Measurements from ENCODE around the gene FAM219B.
"Not testable (repeated sequence)": the region's sequence is repeated elsewhere in the genome, so short reads cannot be mapped to it uniquely, and the experiment has no call there.

FAM219B gene

GRCh38 chr15:74889390-74889882 lies 17.2 kb downstream of the FAM219B start:
- Histone ChIP-seq H3K4me3 (peak overlapping the region; percentile 97), H3K36me3 (ENCODE audit: insufficient read depth, low read length) (peaks cover 19% of the 10 kb centered on the region; the same call in 1 of the 2 replicates), H3K9ac (ENCODE audit: insufficient read length) (peak overlapping the region; percentile 95), H3K9me3 (ENCODE audit: low read depth, low read length) (no peaks in the 10 kb centered on the region), H3K27ac (no peak overlapping the region)
- no peak for TF ChIP-seq EZH2 (IDR thresholded peaks at IDR 0.05)
- no peak for TF ChIP-seq FOXP2 (optimal IDR thresholded peaks at IDR 0.05; ENCODE audit: control extremely low read depth, extremely low read length, insufficient read depth)
- TF ChIP-seq POLR2AphosphoS5 (IDR thresholded peaks at IDR 0.05; ENCODE audit: borderline replicate concordance, low read depth, low read length) = no peak
- no peak for DNase-seq (ENCODE audit: low read depth, low spot score)

DNA sequence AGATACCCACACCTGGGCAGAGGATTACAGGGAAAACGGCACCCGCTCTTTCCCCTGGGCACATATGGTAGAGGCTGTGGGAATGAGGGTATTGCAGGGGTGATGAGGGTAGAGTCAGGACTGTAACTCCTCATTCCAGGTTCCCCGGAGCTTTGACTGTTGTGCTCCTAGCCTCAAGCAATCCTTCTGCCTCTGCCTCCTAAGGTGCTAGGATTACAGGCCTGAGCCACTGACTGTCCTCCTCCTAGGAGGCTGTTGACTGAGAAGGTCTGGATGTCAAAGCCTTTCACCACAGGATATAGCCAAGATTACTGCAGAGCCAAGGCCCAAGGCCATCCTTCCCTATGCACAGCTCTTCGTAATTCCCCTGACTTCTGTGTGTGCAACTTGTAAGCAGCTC lies 17.9 kb downstream of the FAM219B start:
- H3K9me3 ChIP-seq (ENCODE audit: low read depth, low read length) = no peaks in the 10 kb centered on the region
- no peak overlapping the region for H3K9ac ChIP-seq (ENCODE audit: insufficient read length)
- H3K4me3 ChIP-seq = no peak overlapping the region
- no peak overlapping the region for H3K27ac ChIP-seq
- TF ChIP-seq POLR2AphosphoS5 (IDR thresholded peaks at IDR 0.05; ENCODE audit: borderline replicate concordance, low read depth, low read length) = no peak
- peaks cover 19% of the 10 kb centered on the region; the same call in 1 of the 2 replicates for H3K36me3 ChIP-seq (ENCODE audit: insufficient read depth, low read length)
- DNase-seq (ENCODE audit: low read depth, low spot score) = no peak

DNA sequence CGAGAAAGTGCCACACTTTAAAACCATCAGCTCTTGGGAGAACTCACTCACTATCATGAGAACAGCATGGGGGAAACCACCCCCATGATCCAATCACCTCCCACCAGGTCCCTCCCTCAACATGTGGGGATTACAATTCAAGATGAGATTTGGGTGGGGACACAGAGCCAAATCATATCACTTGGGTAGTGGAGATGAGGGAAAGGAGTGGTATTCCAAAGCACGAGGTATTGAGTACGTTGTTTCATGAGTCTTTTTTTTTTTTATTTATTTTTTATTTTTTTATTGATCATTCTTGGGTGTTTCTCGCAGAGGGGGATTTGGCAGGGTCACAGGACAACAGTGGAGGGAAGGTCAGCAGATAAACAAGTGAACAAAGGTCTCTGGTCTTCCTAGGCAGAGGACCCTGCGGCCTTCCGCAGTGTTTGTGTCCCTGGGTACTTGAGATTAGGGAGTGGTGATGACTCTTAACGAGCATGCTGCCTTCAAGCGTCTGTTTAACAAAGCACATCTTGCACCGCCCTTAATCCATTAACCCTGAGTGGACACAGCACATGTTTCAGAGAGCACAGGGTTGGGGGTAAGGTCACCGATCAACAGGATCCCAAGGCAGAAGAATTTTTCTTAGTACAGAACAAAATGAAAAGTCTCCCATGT lies 19.0 kb downstream of the FAM219B start:
- H3K9me3 ChIP-seq (ENCODE audit: low read depth, low read length); H3K4me3 ChIP-seq; DNase-seq (ENCODE audit: low read depth, low spot score); H3K9ac ChIP-seq (ENCODE audit: insufficient read length); H3K27ac ChIP-seq: not testable (repeated sequence)
- H3K36me3 ChIP-seq (ENCODE audit: insufficient read depth, low read length) = peaks cover 13% of the 10 kb centered on the region; the same call in 1 of the 2 replicates

DNA sequence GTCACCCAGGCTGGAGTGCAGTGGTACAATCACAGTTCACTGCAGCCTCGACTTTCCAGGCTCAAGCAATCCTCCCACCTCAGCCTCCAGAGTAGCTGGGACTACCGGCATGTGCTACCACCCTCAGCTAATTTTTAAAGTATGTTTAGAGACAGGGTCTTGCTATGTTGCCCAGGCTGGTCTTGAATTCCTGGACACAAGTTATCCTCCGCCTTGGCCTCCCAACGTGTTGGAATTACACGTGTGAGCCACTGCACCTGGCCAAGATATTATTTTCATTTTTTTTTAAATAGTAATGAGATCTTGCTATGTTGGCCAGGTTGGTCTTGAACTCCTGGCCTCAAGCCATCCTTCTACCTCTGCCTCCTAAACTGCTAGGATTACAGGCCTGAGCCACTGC lies 21.2 kb downstream of the FAM219B start:
- H3K27ac ChIP-seq = no peak overlapping the region
- no peak overlapping the region for H3K9ac ChIP-seq (ENCODE audit: insufficient read length)
- DNase-seq (ENCODE audit: low read depth, low spot score) = no peak
- H3K9me3 ChIP-seq (ENCODE audit: low read depth, low read length) = no peaks in the 10 kb centered on the region
- H3K36me3 ChIP-seq (ENCODE audit: insufficient read depth, low read length) = no peaks in the 10 kb centered on the region
- no peak overlapping the region for H3K4me3 ChIP-seq
- no peak for TF ChIP-seq POLR2AphosphoS5 (IDR thresholded peaks at IDR 0.05; ENCODE audit: borderline replicate concordance, low read depth, low read length)
- no peak for TF ChIP-seq EZH2 (IDR thresholded peaks at IDR 0.05)
- TF ChIP-seq FOXP2 (optimal IDR thresholded peaks at IDR 0.05; ENCODE audit: control extremely low read depth, extremely low read length, insufficient read depth) = no peak

DNA sequence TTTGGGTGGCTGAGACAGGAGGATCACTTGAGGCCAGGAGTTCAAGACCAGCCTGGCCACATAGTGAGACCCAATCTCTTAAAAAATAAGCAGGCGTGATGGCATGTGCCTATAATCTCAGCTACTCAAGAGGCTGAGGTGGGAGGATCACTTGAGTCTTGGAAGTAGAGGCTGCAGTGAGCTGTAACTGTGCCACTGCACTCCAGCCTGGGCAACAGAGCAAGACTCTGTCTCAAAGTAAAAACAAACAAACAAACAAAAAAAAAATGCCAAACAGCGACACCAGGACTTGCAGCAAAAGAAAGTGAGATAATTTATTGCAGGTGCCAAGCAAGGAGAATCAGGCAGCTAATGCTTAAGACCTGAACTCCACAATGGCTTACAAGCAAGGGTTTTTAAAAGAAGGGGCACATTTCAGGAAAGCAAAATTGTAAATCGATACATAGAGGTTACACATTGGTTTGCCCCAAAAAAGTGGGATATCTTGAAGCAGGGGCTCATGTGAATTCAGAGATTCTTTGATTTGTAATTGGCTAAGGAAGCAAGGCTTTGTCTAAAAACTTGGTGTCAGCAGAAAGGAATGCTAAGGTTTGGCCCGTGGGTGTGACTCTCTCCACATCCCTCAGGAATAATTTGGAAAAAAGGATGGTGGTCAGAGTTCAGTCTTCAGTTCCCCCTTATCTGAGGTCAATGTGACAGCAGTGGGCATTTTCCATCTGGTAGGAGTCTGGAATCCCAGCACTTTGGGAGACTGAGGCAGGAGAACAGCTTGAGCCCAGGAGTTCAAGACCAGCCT lies 22.0 kb downstream of the FAM219B start:
- no peaks in the 10 kb centered on the region for H3K36me3 ChIP-seq (ENCODE audit: insufficient read depth, low read length)
- no peaks in the 10 kb centered on the region for H3K9me3 ChIP-seq (ENCODE audit: low read depth, low read length)
- no peak overlapping the region for H3K27ac ChIP-seq
- DNase-seq (ENCODE audit: low read depth, low spot score) = no peak
- H3K4me3 ChIP-seq = no peak overlapping the region
- no peak overlapping the region for H3K9ac ChIP-seq (ENCODE audit: insufficient read length)
- no peak for TF ChIP-seq FOXP2 (optimal IDR thresholded peaks at IDR 0.05; ENCODE audit: control extremely low read depth, extremely low read length, insufficient read depth)
- no peak for TF ChIP-seq POLR2AphosphoS5 (IDR thresholded peaks at IDR 0.05; ENCODE audit: borderline replicate concordance, low read depth, low read length)
- TF ChIP-seq EZH2 (IDR thresholded peaks at IDR 0.05) = no peak

GRCh38 chr15:74882528-74882927 lies 24.1 kb downstream of the FAM219B start:
- Histone ChIP-seq H3K36me3 (ENCODE audit: insufficient read depth, low read length) (no peaks in the 10 kb centered on the region), H3K27ac (no peak overlapping the region), H3K9me3 (ENCODE audit: low read depth, low read length) (no peaks in the 10 kb centered on the region), H3K9ac (ENCODE audit: insufficient read length) (no peak overlapping the region), H3K4me3 (no peak overlapping the region)
- TF ChIP-seq FOXP2 (optimal IDR thresholded peaks at IDR 0.05; ENCODE audit: control extremely low read depth, extremely low read length, insufficient read depth) = no peak
- DNase-seq (ENCODE audit: low read depth, low spot score) = no peak

GRCh38 chr15:74878273-74878672 lies 28.4 kb downstream of the FAM219B start:
- no peak overlapping the region for H3K9ac ChIP-seq (ENCODE audit: insufficient read length)
- no peak for TF ChIP-seq EZH2 (IDR thresholded peaks at IDR 0.05)
- no peak overlapping the region for H3K4me3 ChIP-seq
- H3K9me3 ChIP-seq (ENCODE audit: low read depth, low read length) = no peaks in the 10 kb centered on the region
- H3K36me3 ChIP-seq (ENCODE audit: insufficient read depth, low read length) = no peaks in the 10 kb centered on the region
- DNase-seq (ENCODE audit: low read depth, low spot score) = no peak
- no peak overlapping the region for H3K27ac ChIP-seq

- Histone ChIP-seq H3K9ac (ENCODE audit: insufficient read length) (peak overlapping the region; percentile 39), H3K4me3 (peak overlapping the region; percentile 95), H3K9me3 (ENCODE audit: low read depth, low read length) (no peaks in the 10 kb centered on the region), H3K36me3 (ENCODE audit: insufficient read depth, low read length) (peaks cover 6% of the 10 kb centered on the region; the same call in 1 of the 2 replicates), H3K27ac (no peak overlapping the region)
- TF ChIP-seq FOXP2 (optimal IDR thresholded peaks at IDR 0.05; ENCODE audit: control extremely low read depth, extremely low read length, insufficient read depth) = no peak
- no peak for TF ChIP-seq POLR2AphosphoS5 (IDR thresholded peaks at IDR 0.05; ENCODE audit: borderline replicate concordance, low read depth, low read length)
- TF ChIP-seq EZH2 (IDR thresholded peaks at IDR 0.05) = no peak
- DNase-seq (ENCODE audit: low read depth, low spot score) = no peak
Observed at GRCh38 chr15:74873756-74874424, 32.8 kb downstream of the FAM219B start.

Measured in SK-N-MC (cell line).